Effector CD8-positive, alpha-beta T cell (primary cell): Measurements from ENCODE around the gene BLOC1S6.

Experiments used
- DNase-seq: peaks from one replicate; lab custom pipeline; 2025; lab: John Stamatoyannopoulos, UW
- total RNA-seq, 4 experiments: gene quantifications; one replicate each; lab custom pipeline; 2026; lab: John Stamatoyannopoulos, UW

The BLOC1S6 gene, protein sequence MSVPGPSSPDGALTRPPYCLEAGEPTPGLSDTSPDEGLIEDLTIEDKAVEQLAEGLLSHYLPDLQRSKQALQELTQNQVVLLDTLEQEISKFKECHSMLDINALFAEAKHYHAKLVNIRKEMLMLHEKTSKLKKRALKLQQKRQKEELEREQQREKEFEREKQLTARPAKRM
- 66.8 to 86.4 (median 80.5) reads per million in 4 experiments for total RNA-seq

DNA sequence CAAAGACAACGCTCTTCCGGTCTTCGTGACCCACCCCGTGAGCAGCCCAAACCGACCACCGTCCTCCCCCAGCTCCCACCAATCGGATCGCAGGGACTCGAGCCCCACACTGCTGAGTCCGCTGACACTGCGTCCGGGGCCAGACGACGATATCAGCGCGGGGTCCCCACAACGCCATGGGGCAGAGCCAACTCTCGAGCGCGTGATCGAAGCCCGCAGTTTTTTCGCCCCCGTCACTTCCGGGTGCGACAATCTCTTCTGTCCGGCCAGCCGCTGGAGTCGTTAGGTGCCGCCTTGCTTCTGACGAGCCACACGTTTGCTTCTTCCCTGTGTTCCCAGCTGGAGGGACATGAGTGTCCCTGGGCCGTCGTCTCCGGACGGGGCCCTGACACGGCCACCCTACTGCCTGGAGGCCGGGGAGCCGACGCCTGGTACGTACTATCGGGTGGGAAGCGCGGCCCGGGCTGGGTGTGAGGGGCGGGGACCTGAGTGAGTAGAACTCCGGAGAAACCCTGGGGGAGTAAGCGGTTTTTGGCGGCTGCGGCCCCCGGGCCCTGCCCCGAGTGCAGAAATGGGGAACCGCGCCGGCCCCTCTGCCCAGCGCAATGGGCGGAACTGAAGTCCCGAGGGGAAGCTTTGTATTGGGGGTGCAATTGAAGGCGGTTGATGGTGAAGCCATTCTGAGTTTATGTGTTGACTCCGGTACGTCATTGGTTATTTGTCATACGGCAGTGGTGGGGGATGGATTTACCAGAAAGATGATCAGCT is at the start of gene BLOC1S6:
Gene BLOC1S6, plus strand, starts transcription at position 285 of the 768 bp plus-strand sequence. Its CDS starts 65 bp downstream, at position 350.
- DNase-seq: peak; percentile 78

DNA sequence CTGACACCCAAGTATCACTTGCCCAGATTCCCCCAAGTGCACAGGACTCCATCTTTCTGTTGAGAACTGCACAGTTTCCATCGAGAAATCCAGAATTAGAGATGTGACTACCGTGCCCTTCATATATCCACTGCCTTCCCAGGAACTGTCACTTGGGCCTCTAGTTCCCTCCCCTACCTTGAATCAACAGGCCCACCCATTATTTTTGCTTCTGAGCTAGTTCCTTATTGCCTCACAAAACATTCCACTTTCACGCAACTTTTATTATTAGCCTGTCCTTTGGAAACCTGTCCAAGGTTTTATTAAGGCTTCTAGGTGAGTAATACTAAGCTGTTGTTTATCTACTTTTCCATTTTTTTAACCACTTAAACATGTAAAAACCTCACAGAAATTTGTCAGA is 47.5 kb upstream of the BLOC1S6 start:
- DNase-seq: no peak

DNA sequence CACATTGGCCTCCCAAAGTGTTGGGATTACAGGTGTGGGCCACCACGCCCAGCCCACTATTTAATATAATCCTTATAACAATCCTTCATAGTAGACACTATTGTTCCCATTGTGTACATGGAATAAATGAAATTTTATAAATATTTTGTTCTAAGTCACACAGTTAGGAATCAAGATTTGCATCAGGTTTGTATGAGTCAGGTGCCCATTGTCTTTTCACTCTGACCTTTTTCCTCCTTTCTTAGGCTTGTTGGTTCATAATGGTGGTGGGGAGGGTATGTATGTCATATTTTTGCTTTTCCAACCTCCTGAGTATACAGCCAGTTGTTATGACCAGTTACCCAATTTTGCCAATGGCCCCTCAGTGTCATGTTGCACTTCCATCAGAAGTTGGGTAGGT is 46.6 kb upstream of the BLOC1S6 start:
- no peak for DNase-seq

DNA sequence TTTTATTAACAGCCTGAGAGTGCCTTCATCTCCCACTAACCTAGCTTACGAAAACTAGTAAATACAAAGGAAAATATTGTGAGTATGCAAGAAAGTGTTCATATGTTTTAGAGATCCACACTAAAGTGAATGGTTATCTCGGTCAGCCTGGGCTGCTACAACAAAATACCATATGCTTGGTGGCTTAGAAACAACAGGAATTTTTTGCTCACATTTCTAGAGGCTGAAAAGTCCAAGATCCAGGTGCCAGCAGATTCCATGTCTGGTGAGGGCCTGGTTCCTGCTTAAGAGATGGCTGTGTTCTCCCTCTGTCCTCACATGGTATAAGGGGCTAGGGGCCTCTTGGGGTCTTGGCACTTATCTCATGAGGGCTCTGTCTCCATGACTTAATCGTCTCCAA is 44.1 kb upstream of the BLOC1S6 start:
- no peak for DNase-seq

DNA sequence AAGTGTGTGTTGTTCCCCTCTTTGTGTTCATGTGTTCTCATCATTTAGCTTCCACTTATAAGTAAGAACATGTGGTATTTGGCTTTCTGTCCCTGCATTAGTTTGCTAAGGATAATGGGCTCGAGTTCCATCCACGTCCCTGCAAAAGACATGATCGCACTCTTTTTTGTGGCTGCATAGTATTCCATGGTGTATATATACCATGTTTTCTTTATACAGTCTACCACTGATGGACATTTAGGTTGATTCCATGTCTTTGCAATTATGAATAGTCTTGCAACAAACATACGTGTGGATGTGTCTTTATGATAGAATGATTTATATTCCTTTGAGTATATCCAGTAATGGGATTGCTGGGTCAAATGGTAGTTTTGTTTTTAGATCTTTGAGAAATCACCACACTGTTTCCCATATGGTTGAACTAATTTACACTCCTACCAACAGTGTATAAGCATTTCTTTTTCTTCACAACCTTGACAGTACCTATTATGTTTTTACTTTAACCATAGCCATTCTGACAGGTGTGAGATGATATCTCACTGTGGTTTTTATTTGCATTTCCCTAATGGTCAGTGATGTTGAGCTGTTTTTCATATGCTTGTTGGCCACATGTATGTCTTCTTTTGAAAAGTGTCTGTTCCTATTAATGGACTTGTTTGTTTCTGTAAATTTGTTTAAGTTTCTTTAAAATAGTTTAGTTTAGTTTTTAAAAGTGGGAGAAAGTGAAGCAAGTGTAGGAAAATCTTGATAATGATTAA is 42.7 kb upstream of the BLOC1S6 start:
- no peak for DNase-seq

DNA sequence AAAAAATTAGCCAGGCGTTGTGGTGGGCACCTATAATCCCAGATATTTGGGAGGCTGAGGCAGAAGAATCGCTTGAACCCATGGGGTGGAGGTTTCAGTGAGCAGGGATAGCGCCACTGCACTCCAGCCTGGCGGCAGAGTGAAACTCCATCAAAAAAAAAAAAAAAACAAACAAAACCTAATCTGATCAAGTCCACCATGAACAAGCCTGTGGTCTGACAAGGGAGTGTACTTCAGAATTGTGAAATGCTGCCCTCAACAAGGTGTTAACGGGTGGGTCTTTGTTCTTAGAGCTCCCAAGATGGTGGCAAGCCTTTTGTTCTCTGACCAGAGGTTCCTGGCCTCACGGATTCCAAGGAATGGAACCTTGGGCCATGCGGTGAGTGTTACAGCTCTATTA is 40.4 kb upstream of the BLOC1S6 start:
- DNase-seq: no peak

DNA sequence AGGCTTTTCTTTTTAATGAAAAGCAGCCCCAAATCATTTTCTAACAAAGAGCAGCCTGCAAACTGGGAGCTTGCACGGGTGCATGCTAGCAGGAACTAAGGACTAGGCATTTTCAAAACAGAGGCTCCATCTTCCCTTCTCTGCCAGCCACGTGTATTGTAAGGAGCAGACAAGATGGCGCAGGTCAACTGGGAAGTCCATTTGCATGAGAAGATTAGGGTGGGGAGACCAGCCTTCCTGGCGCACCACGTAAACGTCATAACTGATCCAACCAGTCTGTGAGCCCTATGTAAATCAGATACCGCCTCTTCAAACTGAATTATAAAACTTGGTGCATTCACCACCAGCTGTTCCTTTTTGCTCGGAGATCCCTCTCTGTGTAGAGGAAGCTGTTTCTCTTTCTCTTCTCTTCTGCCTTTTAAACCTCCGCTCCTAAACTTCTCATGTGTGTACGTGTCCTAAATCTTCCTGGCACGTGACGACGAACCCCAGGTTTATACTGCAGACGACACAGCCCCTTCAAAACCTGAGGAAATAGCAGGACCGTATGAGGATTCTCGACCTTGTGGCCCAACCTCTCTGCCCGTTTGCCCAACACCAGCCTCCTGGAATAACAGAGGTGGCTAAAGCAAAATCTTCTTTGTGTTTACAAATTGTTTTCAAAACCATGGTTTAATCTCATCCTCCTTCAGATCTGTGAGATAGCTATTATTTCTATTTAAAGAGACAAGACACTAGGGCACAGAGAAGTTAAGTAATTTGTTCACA is 38.2 kb upstream of the BLOC1S6 start:
- no peak for DNase-seq

DNA sequence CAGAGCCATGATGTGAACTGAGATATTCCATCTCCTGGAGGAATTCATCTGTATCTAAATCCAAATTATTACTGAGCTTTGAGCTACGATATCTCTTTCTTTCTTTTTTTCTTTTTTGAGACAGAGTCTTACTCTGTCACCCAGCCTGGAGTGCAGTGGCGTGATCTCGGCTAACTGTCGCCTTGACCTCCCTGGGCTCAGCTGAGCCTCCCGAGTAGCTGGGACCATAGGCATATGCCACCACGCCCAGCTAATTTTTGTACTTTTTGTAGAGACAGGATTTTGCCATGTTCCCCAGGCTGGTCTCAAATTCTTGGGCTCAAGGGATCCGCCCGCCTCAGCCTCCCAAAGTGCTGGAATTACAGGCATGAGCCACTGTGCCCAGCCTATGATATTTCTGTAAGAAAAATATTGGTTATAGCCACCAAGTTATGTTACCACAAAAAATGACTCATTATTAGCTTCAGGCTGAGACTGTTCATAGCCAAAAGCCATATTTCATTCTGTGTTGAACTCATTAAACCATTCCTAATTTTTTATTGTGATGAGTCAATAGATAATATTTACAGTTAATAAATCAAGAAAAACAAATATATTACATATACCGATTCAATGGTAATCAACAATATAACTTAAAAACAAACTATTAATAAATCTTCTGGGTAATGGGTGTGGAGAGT is 37.5 kb upstream of the BLOC1S6 start:
- DNase-seq: no peak

DNA sequence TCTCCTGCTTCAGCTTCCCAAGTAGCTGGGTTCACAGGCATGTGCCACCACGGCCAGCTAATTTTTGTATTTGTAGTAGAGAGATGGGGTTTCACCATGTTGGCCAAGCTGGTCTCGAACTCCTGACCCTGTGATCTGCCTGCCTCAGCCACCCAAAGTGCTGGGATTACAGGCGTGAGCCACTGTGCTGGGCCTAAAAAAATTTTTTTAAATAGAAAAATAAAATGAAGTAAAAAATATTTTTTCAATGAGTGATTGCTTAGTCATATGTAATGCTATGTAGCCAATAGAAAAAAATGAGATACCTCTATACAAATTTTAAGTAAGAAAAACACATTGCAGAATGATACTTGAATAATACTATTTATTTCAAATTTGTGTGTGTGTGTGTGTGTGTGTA is 36.7 kb upstream of the BLOC1S6 start:
- no peak for DNase-seq

DNA sequence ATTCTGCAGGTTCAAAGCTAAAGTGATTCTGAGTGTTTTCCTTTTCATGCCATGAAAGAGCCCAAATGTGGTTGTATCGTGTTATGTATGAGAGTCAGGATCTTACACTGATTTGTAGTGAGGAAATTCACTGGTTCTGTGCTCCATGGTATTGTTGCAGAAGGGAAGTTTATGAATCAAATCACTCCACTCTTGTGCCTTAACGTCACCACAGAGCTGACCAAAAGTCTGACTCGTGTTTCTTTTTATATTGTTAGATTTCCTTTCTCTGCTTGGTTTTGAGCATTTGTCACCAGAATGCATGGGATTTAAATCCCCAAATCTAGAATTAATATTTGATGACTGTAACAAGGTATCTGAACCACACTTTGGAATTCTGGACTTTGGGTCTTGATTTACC is 35.5 kb upstream of the BLOC1S6 start:
- no peak for DNase-seq

DNA sequence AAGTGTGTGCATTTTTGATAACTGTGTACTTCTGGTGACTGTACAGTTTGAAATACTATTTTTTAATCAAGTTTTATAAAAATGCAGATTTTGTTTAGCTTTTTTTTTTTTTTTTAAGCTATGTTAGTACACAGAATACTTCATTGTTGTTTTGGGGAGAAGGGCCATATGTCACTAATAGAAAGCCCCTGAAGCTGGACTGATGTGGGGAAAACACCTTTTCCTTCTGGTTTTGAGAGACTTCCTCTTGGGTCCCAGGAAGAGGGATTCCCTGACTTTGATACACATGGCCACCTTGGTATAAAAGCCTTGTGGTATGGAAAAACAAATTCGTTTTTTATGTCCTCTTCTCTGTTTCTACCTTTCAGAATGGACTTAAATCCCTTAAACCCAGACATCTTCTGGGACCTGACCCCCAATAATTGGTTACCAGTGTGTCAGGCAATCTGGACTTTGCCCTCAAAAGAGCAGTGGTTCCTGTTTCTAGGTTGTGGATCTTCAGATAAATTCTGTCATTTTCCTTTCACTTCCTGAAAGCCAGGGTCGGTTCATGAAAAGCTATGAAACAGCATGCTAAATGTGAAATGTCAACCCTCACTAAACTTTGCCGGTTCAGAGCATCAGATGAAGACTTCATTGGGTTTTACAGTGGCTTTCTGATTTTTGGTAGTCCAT is 31.1 kb upstream of the BLOC1S6 start:
- no peak for DNase-seq

DNA sequence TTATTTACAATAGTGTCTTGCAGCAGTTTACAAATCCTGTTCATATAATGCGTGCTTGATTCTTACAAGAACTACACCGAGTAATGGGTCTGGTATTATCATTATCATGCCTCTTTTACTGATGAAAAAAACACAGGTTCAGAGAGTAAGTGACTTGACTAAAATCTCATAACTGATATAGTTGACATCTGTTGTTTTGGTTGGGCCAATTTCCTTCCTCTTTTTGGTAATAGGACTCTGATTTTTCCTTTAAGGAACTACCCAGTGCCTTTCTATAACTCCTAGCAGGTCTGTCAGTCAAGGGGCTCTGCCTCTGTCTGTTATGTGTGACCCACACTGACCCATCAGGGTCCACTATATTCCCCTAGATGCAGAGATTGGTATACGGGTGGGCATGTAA is 14.6 kb upstream of the BLOC1S6 start:
- no peak for DNase-seq

DNA sequence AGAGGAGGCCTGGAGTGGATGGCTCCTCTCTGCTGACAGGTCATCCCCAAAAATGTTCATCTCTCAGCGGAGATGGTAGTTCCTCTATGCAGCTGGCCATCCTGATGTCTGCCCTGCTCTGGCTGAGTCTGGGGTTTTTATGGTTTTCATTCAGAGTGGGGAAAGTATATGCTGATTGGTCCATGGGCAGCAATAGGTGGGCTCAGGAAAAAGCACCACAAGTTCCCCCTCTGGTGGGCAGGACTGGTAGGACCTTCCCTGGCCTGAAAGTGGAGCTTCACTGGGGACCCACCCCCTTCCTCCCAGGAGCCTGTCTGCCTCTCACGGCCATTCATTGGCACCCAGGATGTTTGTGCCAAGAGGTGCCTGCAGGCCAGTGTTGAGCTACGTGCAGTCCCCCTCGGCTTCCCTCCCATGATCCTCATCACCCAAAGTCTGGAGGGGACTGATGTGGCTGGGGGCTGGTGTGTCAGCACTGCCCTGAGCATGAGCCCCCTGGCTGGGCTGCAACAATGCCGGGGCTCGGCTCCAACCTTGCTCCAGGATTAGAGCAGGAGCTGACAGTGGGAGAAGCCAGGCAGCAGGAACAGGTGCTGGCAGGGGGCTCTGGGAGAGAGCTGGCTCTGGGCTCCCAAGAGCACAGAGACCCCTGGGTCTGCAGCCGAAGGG is 13.1 kb upstream of the BLOC1S6 start:
- DNase-seq: no peak

DNA sequence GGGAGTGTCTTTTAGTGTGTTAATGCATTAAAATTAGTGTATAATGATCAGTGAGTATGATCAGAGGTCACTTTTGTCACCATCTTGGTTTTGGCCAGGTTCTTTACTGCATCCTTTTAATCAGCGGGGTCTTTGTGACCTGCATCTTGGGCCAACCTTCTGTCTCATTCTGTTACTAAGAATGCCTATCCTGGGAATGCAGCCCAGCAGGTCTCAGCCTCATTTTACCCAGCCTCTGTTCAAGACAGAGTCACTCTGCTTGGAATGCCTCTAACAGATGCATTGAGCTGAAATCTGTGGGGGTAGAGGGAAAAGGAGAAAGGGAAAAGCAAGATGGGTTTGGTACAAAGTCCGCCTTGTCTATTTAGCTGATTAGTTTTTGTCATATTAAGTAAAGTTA is 5.3 kb upstream of the BLOC1S6 start:
- DNase-seq: no peak

DNA sequence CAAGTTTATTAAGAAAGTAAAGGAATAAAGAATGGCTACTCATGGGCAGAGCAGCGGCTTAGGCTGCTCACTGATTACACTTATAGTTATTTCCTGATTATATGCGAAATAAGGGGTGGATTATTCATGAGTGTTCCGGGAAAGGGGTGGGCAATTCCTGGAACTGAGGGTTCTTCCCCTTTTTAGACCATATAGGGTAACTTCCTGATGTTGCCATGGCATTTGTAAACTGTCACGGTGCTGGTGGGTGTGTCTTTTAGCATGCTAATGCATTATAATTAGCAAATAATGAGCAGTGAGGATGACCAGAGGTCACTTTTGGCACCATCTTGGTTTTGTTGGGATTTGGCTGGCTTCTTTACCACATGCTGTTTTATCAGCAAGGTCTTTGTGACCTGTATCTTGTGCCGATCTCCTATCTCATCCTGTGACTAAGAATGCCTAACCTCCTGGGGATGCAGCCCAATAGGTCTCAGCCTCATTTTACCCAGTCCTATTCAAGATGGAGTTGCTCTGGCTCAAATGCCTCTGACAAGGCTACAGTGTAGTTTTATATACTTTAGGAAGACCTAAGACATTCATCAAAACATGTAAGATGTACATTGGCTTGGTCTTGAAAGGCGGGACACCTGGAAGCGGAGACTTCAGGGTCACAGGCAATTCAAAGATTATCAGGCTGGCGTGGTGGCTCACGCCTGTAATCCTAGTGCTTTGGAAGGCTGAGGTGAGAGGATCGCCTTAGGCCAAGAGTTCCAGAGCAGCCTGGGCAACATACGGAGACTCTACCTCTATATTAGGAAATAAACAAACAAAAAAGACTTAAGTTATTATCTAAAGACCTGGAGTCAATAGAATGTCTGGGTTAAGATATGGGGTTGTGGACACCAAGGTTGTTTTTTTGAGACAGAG is 3.2 kb upstream of the BLOC1S6 start:
- no peak for DNase-seq

DNA sequence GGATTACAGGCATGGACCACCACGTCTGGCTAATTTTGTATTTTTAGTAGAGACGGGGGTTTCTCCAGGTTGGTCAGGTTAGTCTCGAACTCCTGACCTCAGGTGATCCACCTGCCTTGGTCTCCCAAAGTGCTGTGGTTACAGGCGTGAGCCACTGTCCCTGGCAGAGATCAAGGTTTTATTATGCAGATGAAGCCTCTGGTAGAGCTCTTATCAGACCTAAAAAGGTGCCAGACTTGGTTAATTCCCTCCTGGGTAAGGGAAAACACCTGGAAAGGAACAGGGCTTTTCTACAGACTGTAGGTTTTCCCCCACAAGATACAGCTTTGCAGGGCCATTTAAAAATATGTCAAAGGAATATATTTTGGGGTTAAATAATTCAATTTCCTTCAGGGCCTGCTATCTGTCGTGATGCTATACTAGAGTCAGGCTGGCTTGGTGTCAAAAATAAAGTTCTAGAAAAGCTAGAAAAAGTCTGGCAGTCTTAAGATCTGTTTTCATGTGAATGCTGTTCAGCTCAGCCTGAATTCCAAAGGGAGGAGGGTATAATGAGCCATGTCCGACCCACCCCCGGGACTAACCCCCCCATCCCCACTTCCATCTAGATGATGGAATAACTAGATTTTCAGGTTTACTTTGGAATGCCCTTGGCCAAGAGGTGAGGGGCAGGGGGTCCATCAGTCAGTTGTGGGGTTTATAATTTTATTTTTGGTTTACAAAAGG is 1.9 kb upstream of the BLOC1S6 start:
- DNase-seq: no peak

DNA sequence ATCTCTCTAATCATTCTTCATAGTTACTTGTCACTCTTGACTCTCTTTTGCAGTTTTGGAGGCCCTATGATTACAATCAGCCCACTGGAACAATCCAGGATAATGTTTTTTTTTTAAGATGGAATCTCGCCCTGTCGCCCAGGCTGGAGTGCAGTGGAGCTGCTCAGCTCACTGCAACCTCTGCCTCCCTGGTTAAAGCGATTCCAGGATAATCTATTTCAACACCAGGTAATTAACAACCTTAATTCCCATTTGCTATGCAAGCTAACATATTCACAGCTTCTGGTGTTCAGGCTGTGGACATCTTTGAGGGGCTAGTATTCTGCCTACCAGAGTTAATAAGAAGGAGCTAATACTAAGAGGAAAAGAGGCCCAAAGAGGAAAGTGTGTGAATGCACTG is 1.1 kb upstream of the BLOC1S6 start:
- DNase-seq: no peak

DNA sequence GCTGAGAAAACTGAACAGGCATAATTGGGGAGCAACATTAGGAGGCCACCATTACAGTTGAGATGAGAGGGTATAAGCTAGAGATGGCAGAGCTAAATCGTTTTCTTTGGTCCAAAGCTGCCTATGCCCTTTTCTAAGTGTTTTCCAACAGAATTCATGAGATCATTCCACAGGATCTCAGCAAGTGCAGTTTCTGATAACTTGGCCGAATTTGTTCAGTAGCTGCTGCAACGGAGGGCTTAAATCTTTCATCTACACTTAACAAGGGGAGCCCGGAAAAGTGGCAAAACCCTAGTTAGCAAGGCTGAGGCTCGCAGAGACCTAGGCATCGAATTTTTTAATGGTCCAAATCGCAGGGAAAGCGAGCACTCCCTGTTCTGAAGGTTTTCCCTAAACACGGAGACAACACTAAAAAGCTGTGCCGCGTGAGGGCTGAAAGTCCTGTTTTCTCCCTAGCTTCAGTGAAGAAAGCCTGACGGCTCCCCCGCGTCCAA is 531 bp upstream of the BLOC1S6 start:
- DNase-seq: no peak

DNA sequence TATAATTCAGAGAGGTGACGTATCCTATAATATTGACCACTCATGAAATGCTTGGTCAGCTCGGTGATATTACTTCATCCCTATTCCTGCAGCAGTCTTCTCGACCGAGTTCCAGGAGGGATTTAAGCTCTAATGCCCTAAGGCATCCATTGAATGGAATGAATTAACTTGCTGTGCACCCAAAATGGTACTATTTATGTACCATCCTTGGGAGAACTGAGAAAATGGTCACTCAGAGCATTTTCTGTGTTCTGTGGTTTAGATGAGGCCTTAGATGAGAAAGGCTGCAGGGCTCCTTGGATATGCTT is 638 bp downstream of the BLOC1S6 start:
- DNase-seq: no peak
